Kidney (tissue), 14 donors: ENCODE data around the gene FSTL3. TPM values are rescaled to one million over a fixed set of nuclear protein-coding genes. Genes with fewer than 3 reads are reported as not detected.

ENCODE experiments used
- DNase-seq, 5 donors: peaks; one replicate each; pipeline ENCODE4 v3.0.0-alpha.2; 2013 to 2020
- FAIRE-seq: peaks from 2 replicates; lab custom pipeline; 2012; peaks lifted over from hg19 to GRCh38; lab: Jason Lieb, UNC
- H3K27ac ChIP-seq, 2 donors: one replicate each; pipeline ENCODE4 v1.7.0; 2013; ENCODE audit warnings: low read depth in 2 of 2, low read length in 2 of 2, inconsistent platforms in 1 of 2
- H3K27me3 ChIP-seq: one replicate; pipeline ENCODE4 v1.7.1; 2013; ENCODE audit warnings: low read length, inconsistent platforms; ENCODE audit not compliant: control insufficient read depth, insufficient read depth
- H3K36me3 ChIP-seq, 3 donors: one replicate each; pipeline versions ENCODE4 v1.7.0 to v1.7.1; 2013; ENCODE audit warnings: low read length in 3 of 3, control low read depth in 1 of 3, inconsistent platforms in 1 of 3; ENCODE audit not compliant: insufficient read depth in 3 of 3, control insufficient read depth in 2 of 3
- H3K4me1 ChIP-seq, 3 donors: one replicate each; pipeline versions ENCODE4 v1.7.0 to v1.7.1; 2013; ENCODE audit warnings: low read length in 3 of 3, inconsistent platforms in 1 of 3, low read depth in 1 of 3; ENCODE audit not compliant: control insufficient read depth in 2 of 3, insufficient read depth in 2 of 3
- H3K4me3 ChIP-seq, 3 donors: one replicate each; pipeline versions ENCODE4 v1.7.0 to v1.8.1; 2013; ENCODE audit warnings: low read length in 3 of 3, control low read depth in 1 of 3, inconsistent platforms in 1 of 3
- H3K9ac ChIP-seq, 3 donors: one replicate each; pipeline versions ENCODE4 v1.7.0 to v1.7.1; 2013; ENCODE audit warnings: low read length in 3 of 3, control low read depth in 1 of 3, inconsistent platforms in 1 of 3
- H3K9me3 ChIP-seq, 3 donors: one replicate each; pipeline versions ENCODE4 v1.7.0 to v1.7.1; 2013; ENCODE audit warnings: low read length in 3 of 3, control low read depth in 1 of 3, inconsistent platforms in 1 of 3; ENCODE audit not compliant: control insufficient read depth in 2 of 3, insufficient read depth in 1 of 3
- CTCF ChIP-seq: IDR thresholded peaks from 3 replicates; pipeline ENCODE4 v1.5.1; 2012; ENCODE audit warnings: mild to moderate bottlenecking, moderate library complexity, borderline replicate concordance; ENCODE audit not compliant: insufficient read depth; ENCODE audit errors: extremely low read depth
- intact Hi-C: fragments of 100-400 bp; cut with DNase I; formaldehyde crosslinking; loops from one replicate; pipeline ENCODE4 v1.11.1; 2022
- polyA plus RNA-seq: library from polyadenylated mRNA; stranded (reverse); fragments of 350-450 nt; fragmentation: Illumina TruSeq; extraction: RNeasy Lipid Tissue Mini Kit (QIAGEN cat#74804); gene quantifications from one replicate; pipeline ENCODE4 v1.2.3, GENCODE V29; 2014; ENCODE audit warnings: low read depth, low replicate concordance; ENCODE audit not compliant: insufficient read depth
- total RNA-seq: library from RNA; stranded (reverse); fragmentation: NEBNext Ultra II Directional; extraction: Animal tissue kit (Norgen Biotek cat#: 25700); gene quantifications from one replicate; pipeline ENCODE4 v1.2.1, GENCODE V29; 2021
- donor health status: control.
- donor health status: control.
- donor health status: control.
- donor health status: control.
- donor health status: control.
- donor health status: DM: yes; HTN: yes; CAD: no.
- donor health status: Normal renal cell carcinoma (clear cell type).

FSTL3 gene
- total and polyA plus RNA-seq, 2 donors from 2014 or later, result 23.9 to 63.0 TPM

- Histone ChIP-seq H3K4me3 (no peak overlapping the region), H3K27ac (no peak overlapping the region), H3K4me1 (peaks cover 0 to 19% (median 5%) of the 10 kb centered on the region in 3 donors), H3K36me3 (peaks cover 0 to 10% (median 0%) of the 10 kb centered on the region in 3 donors), H3K9ac (no peak overlapping the region), H3K27me3 (no peaks in the 10 kb centered on the region), H3K9me3 (no peaks in the 10 kb centered on the region)
- DNase-seq, result no peak
- TF ChIP-seq CTCF, result no peak
- FAIRE-seq, result no peak
- intact Hi-C loops, result no loop called here
Observed at GRCh38 chr19:655691-656090, 20.5 kb upstream of the FSTL3 start.

- Histone ChIP-seq H3K4me3 (no peak overlapping the region), H3K36me3 (peaks cover 0 to 5% (median 0%) of the 10 kb centered on the region in 3 donors), H3K27me3 (no peaks in the 10 kb centered on the region), H3K27ac (no peak overlapping the region), H3K4me1 (peaks cover 0 to 32% (median 5%) of the 10 kb centered on the region in 3 donors), H3K9me3 (no peaks in the 10 kb centered on the region), H3K9ac (no peak overlapping the region)
- TF ChIP-seq CTCF, result no peak
- FAIRE-seq (no peak), DNase-seq (no peak)
- intact Hi-C loops, result no loop called here
Observed at GRCh38 chr19:656751-657559, 19.2 kb upstream of the FSTL3 start.

GRCh38 chr19:657611-658010, 18.6 kb upstream of the FSTL3 start:
- Histone ChIP-seq H3K9me3 (no peaks in the 10 kb centered on the region), H3K4me3 (no peak overlapping the region), H3K9ac (no peak overlapping the region), H3K27ac (no peak overlapping the region), H3K4me1 (peaks cover 0 to 33% (median 5%) of the 10 kb centered on the region in 3 donors), H3K27me3 (no peaks in the 10 kb centered on the region), H3K36me3 (peaks cover 0 to 5% (median 0%) of the 10 kb centered on the region in 3 donors)
- no peak for FAIRE-seq
- DNase-seq, result no peak
- no peak for TF ChIP-seq CTCF
- intact Hi-C loops, result no loop called here
